GM20000 (cell line): Measurements from ENCODE around the gene NDUFAF3.
"Not testable (repeated sequence)": the region's sequence is repeated elsewhere in the genome, so short reads cannot be mapped to it uniquely, and the experiment has no call there.

Experiments used
- DNase-seq: peaks from one replicate; pipeline ENCODE4 v3.0.0; 2012; ENCODE audit warnings: low spot score
- TF ChIP-seq, protein P1 (sequence below): IDR thresholded peaks from 2 replicates; pipeline ENCODE4 v1.5.1; 2012; ENCODE audit warnings: mild to moderate bottlenecking, control low read depth; ENCODE audit errors: extremely low read depth, missing control alignments

The NDUFAF3 gene

DNA sequence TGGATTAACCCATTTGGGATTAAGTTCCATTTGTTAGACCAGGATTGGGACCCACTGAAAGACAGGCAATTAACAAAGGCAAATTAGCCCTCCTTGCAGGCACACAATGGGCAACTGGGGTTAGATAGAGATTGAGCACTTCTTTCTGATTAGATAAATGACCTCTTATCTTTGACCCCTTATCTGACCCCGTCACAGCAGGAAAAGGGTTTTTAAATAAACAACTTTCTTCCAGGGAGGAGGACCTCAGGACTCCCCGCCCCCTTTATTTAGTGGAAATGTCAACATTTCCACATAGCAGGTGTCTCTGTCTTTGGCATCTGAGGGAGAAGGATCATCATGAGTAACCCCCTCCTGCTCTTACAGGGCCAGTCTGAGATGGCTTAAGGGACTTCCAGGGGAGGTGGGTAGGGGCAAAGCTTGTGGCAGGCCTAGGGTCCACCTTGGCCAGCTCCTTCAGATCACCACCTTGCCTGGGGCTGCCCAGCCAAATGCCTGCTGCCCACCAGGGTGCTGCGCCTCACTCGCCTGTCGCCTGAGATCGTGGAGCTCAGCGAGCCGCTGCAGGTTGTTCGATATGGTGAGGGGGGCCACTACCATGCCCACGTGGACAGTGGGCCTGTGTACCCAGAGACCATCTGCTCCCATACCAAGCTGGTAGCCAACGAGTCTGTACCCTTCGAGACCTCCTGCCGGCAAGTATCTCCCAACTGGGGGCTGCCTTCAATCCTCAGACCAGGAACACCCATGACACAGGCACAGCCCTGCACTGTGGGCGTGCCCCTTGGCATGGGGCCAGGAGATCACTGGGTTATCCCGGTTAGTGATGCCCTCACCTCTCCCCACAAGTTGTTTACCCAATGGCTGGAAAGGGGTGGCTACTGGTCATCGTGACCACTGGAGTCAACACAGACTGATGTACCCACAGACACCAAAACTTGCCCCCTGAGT is 17.3 kb upstream of the NDUFAF3 start:
- no peak for DNase-seq

GRCh38 chr3:49005303-49005680 is 16.6 kb upstream of the NDUFAF3 start:
- TF ChIP-seq, protein P1, sequence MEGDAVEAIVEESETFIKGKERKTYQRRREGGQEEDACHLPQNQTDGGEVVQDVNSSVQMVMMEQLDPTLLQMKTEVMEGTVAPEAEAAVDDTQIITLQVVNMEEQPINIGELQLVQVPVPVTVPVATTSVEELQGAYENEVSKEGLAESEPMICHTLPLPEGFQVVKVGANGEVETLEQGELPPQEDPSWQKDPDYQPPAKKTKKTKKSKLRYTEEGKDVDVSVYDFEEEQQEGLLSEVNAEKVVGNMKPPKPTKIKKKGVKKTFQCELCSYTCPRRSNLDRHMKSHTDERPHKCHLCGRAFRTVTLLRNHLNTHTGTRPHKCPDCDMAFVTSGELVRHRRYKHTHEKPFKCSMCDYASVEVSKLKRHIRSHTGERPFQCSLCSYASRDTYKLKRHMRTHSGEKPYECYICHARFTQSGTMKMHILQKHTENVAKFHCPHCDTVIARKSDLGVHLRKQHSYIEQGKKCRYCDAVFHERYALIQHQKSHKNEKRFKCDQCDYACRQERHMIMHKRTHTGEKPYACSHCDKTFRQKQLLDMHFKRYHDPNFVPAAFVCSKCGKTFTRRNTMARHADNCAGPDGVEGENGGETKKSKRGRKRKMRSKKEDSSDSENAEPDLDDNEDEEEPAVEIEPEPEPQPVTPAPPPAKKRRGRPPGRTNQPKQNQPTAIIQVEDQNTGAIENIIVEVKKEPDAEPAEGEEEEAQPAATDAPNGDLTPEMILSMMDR: no peak
- no peak for DNase-seq

More for the DNA sequence above, 17.3 kb upstream of the NDUFAF3 start:
- TF ChIP-seq, protein P1: no peak

- no peak for DNase-seq
- TF ChIP-seq, protein P1: no peak
These were observed 15.9 kb upstream of the NDUFAF3 start for GRCh38 chr3:49005998-49006397.

DNA sequence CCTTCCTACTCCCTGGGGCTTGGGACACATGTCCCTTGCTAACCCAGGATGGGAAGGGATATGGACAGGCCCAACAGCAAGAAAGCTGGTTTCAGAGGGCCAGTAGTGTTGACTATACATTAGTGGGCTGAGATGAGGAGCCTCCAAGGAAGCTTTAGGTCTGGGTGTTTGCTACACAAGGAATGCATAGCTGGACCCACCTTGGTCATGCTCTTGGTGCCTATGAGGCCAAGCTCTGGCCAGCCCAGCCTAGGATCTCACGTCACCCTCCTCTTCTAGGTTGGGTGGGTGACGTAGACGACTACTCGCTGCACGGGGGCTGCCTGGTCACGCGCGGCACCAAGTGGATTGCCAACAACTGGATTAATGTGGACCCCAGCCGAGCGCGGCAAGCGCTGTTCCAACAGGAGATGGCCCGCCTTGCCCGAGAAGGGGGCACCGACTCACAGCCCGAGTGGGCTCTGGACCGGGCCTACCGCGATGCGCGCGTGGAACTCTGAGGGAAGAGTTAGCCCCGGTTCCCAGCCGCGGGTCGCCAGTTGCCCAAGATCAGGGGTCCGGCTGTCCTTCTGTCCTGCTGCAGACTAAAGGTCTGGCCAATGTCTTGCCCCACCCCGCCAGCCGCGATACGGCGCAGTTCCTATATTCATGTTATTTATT is 15.4 kb upstream of the NDUFAF3 start:
- no peak for DNase-seq
- TF ChIP-seq, protein P1: no peak

DNA sequence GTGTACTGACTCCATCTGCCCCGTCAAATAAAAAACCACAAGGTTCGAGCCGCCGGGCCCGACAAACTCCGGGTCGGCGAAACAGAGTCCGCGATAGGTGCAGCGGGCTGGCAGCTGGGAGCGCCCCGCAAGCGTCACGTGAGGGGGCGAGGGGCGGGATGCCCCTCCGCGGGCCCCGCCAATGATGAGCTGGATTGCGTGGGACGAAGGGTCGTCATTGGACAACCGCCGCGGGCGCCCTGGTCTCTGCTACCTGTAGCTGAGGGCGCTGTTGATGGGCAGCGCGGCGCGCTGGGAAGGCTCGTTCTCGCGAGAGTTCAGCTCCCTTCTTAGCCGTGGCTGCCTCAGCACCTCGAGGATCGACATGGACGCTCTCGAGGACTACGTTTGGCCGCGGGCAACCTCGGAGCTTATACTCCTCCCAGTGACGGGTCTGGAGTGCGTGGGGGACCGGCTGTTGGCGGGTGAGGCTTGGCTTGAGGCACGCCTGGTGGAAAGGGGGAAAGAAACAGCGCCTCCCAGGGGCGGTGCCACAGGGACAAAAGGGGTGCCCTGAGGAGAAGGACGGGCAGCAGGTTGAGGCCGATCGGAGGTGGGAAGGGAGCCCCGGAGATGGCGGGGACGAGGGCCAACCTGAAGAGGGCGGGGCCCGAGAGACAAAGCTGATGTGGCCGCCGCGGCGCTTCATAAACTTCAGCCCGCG is 14.7 kb upstream of the NDUFAF3 start, which contains the start of gene WDR6:
WDR6 (plus strand) TSS at position 324 of the 703 bp plus-strand sequence; CDS start at position 365, 41 bp downstream.
- DNase-seq: peak; percentile 97
- TF ChIP-seq, protein P1: peak; percentile 35

DNA sequence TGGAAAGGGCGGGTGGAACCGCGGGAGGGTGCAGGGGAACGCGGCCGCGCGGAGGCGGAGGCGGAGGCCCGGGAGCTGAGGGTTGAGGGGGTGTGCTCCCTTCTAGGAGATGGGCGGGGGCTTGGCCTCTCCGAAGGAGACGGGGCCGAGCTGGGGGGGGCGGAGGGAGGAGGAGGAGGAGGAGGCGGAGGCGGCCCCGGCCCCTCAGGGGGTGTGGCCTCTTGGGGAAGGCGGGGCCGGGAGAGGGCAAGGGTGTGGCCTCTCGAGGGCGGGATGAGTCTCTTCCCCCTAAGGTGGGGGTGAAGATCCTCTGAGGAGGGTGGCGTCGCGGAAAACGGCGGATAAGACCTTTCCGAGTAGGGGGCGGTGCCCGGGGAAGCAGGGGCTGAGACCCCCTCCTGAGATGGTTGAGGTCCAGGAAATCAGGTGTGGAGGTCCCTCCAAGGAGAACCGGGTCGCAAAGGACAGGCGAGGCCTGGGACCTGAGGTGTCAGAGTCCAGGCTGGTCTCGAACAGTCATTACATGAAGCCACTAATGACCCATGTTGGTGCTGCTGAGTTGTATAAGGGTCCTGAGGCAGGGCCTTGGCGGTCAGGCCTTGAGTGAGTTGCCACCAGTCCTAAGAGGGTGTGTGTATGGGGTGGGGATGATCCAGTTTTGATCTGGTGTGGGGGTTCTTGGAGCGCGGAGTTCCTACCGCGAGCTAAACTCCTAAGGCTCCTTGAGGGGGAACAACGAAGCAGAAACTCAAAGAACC is 14.0 kb upstream of the NDUFAF3 start:
- TF ChIP-seq, protein P1: no peak
- DNase-seq: peak; percentile 87

- DNase-seq: not testable (repeated sequence)
These were observed 13.3 kb upstream of the NDUFAF3 start for GRCh38 chr3:49008627-49009026.
